Measurements from ENCODE around the gene TMEM100.
"Not testable (repeated sequence)": the region's sequence is repeated elsewhere in the genome, so short reads cannot be mapped to it uniquely, and the experiment has no call there.

TMEM100 gene

GRCh38 chr17:55672585-55673501 lies 49.8 kb downstream of the TMEM100 start:
- no peaks in the 10 kb centered on the region for H3K36me3 ChIP-seq (ENCODE audit: insufficient read depth, low read depth, low read length)

GRCh38 chr17:55672010-55672409 lies 50.7 kb downstream of the TMEM100 start:
- not testable (repeated sequence) for H3K27me3 ChIP-seq (ENCODE audit: insufficient read depth, low read length); H3K27ac ChIP-seq (ENCODE audit: low read length); H3K9me3 ChIP-seq (ENCODE audit: insufficient read depth, low read depth, low read length); H3K9ac ChIP-seq (ENCODE audit: low read depth, low read length); H3K4me1 ChIP-seq (ENCODE audit: insufficient read depth, low read length); H3K4me3 ChIP-seq (ENCODE audit: low read length); H3K36me3 ChIP-seq (ENCODE audit: insufficient read depth, low read depth, low read length)

More at GRCh38 chr17:55672585-55673501, 49.8 kb downstream of the TMEM100 start:
- Histone ChIP-seq H3K9ac (ENCODE audit: low read depth, low read length) (no peak overlapping the region), H3K9me3 (ENCODE audit: insufficient read depth, low read depth, low read length) (no peaks in the 10 kb centered on the region), H3K4me3 (ENCODE audit: low read length) (no peak overlapping the region), H3K4me1 (ENCODE audit: insufficient read depth, low read length) (no peaks in the 10 kb centered on the region), H3K27me3 (ENCODE audit: insufficient read depth, low read length) (no peaks in the 10 kb centered on the region), H3K27ac (ENCODE audit: low read length) (no peak overlapping the region)

Measured in iPS-20b (cell line).